GM18526 (cell line): ENCODE measurements around the gene CDR2.

Experiments used
- POLR2A ChIP-seq: IDR thresholded peaks from 3 replicates; pipeline ENCODE4 v1.6.1; 2011; ENCODE audit not compliant: insufficient read length; ENCODE audit errors: extremely low read depth

CDR2 gene

DNA sequence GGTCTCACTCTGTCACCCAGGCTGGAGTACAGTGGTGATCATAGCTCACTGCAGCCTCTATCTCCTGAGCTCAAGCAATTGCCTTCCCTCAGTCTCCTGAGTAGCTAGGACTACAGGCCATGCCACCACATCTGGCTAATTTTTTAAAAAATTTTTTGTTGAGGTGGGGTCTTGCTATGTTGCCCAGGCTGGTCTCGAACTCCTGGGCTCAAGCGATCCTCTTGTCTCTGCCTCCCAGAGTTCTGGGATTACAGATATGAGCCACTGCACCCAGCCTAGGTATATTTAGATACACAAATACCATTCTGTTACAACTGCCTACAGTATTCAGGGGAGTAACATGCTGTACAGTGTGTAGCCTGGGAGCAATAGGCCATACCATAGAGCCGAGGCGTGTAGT, 62.9 kb downstream of the CDR2 start:
- TF ChIP-seq POLR2A: no peak

DNA sequence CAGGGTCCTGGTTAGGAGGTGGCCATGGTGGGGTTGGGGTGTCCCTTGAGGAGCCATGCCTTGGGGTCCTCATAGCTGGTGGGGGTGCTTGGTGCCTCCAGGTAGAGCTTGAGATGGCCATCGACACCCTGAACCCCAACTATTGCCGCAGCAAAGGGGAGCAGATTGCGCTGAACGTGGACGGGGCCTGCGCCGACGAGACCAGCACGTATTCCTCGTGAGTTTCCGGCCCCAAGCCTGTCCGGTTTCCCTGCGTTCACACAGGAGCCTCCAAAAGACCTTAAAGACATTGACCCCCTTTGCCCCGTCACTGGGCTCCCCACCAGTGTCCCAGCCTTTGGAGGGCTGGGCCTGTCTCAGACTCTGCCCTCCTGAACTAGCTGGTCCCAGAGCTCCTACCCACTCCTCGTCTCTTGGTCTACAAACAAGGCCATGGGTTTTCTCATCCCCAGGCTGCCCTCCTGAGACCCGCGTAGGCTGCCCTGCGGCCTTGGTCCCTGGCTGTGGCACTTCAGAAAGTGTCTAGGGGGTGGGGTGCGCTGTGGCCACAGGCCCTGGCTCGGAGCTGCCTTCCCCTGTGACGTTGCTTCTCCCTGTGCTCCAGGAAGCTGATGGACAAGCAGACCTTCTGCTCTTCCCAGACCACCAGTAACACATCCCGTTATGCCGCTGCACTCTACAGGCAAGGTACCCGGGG, 65.4 kb downstream of the CDR2 start:
- no peak for TF ChIP-seq POLR2A

DNA sequence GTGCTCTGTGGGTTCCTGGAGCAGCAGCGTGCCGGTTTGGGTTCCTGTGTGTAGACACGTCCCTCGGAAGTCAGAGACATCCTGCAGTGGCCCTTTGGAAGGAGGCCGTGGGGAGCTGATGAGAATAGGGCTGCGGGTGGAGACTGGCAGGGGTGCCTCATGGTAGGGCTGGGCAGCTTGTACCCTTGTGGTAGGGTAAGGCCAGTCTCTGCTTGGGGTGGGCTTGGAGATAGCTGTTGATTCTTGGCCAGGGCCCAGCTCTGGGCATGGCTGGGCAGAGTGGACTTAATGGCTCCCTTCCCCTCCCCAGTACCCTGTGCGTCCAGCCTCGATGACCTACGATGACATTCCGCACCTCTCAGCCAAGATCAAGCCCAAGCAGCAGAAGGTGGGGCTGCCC, 66.6 kb downstream of the CDR2 start:
- no peak for TF ChIP-seq POLR2A

DNA sequence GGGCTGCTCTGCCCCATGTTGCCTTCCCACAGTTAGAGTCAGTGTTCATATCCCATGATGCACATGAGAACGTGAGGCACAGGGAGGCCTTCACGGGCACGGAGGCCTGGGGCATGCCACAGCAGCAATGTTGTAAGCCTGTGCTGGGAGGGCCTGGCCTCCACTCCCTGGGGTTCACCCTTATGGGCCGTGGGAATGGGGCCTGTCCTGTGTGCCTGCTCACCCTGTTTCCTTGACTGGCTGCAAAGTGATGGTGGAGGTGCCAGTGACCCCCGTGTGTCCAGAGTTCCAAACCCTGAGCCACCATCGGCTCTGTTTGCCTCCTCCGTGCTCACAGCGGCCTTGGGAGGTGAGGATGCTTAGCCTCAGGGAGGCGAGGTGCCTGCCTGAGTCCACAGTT, 67.6 kb downstream of the CDR2 start:
- TF ChIP-seq POLR2A: no peak

DNA sequence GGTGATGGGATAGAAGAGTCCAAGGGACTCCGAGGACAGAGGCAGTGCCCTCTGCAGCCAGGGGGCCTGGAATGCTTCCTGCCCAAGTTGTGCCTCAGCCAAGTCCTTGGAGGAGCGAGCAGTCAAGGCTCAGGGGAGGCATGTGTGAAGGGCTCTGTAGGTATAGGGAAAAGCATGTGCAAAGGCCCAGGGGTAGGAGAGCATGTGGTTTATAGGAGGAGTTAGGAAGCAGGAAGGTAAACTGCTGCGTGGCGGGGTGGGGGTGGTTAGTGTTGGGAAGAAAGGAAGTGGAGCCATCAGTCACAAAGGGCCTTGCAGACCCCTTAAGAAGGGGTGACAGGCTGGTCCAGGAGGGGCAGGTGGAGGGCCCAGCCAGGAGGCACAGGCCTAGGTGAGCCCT, 70.0 kb downstream of the CDR2 start:
- TF ChIP-seq POLR2A: no peak

DNA sequence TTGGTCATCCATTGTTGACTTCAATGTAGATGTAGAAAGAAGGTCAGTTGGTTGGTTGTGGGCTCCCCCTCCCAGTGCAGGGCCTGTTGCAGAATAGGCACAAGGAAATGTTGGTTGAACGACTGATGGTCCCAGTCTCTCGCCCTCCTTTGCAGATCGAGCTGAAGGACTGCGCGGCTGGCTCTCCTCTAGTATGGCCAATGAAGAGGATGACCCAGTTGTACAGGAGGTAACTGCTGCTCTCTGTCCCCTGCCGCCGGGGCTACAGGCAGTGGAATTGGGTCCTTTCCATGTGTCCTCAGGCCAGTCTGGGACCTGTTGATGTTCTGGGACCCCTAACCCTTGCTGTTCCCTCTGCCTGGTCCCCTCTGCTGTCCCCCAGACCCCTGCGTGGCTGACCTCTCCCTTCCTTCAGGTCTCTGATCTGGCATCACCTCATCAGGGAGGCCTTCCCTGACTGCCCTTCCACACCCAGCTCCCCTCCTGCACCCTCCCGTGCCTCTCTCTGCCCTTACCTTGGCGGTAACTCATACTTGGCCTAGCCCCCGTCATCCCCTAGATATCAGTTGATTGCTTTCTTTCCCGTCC, 71.5 kb downstream of the CDR2 start:
- TF ChIP-seq POLR2A: no peak

DNA sequence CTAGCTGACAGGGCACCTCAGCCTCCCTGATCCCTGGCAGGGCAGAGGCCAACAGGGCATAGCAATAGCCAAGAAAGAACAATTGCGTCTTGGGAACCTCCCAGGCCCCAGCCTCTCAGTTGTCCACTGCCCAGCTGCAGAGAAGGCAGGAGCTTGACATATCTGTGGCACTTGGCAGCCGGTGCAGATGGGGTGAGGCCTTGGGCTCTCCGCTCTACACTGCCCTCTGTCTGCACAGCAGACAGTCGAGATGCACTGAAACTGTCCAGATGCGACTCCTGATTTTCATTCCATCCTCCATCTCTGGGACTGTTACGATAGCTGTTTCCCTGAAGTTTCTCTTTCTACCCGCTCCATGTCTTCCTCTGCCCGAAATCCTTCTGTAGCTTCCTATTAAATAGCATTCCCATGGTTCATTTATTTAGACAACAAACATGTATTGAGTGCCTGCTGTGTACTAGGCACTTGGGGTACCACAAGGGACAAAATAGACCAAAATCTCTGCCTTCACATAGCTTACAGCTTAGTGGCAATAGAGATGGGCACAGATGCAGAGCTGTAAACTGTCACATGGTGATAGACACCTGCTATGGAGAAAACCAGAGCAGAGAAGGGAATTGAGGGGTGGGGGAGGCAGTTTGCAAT, 73.9 kb downstream of the CDR2 start:
- no peak for TF ChIP-seq POLR2A

DNA sequence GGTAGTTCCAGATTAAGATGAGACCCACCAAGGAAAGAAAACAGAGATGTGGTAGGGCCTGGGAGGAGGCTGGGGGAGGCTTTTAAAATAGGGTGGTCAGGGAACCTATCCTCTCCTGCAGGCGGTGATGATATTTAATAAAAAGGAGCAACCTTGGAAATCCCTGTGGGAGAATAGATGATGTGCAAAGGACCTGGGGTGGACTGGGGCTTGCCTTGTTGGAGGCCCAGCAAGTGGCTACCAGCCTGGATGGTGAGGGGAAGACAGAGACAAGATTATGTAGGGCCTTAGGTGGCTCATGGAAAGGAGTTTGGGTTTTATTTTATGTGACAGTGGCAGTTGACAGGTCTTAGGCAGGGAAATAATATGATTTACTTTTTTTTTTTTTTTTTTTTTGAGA, 75.4 kb downstream of the CDR2 start:
- no peak for TF ChIP-seq POLR2A

DNA sequence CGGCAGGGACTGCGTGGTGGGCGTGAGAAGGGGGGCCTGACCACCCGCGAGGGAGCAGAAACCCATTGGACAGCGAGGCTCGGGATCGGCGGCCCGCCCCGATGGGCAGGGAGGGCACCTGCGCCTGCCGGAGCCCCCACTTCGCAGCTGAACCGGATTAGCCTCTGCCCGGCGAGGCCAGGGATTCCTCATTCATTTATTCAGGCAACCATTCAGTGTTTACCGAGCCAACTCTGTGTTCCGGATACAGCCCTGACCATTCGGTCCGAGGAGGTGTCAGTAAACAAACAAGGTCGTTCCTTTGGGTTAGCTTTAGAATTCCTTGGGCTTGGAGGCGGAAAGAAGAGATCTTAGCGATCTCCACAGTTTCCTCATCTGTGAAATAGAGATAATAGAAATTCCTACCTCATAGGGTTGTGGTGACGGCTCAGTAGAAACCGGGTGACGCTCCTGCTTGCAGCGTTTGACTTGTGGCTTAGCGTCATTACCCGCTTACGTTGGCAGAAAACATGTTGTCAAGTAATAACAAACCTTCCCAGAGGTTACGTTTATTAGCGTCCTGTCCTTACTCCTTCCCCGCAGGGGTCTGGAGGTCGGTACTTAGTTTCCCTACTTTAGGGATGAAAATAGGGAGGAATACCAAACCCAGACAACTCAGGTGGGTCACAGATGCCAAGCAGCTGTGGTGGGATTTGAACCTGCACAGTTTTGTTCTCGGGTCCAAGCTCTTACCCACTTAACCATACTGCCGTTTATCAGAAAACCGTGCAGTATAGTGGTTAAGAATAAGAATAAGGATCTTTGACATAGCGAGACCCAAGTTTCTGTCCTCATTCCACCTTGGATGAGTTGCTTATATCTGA, 76.3 kb downstream of the CDR2 start:
- TF ChIP-seq POLR2A: peak; percentile 38

DNA sequence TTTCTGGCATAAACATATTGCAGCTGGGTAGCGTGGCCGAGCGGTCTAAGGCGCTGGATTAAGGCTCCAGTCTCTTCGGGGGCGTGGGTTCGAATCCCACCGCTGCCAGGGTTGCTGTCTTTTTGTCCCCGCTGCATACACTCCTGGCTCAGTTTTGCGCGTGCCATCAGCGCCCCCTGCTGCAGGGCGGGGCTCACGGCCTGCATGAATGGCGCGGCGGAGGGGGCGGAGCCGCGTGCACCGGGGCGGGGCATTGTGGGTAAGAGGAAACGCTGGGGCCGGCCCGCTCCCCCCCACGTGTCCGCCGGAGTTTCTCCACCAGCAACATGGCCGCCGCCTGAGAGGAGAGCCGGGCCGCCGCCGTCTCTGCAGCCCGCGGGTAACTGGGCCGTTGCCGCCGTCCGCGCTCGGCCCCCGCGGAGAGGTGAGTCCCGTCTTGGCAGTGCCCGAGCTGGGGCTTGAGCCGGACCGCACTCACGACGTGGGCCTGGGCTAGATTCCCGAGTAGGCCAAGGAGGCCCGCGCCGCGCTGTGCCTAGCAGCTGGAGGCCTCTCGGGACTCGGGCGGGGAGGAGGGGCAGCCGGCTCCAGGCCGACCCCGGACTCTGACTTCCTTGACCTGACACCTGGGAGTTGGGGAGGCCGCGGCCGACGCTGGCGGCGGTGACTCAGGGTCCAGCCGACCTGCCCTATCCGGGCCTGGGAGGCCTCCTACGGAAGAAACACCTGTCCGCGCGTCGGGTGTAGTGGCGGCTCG, 77.1 kb downstream of the CDR2 start, which contains the start of gene POLR3E:
Gene POLR3E, plus strand, starts transcription at position 296 of the 757 bp plus-strand sequence. CDS start 5,560 bp downstream, outside the sequence.
- TF ChIP-seq POLR2A: peak; percentile 63

DNA sequence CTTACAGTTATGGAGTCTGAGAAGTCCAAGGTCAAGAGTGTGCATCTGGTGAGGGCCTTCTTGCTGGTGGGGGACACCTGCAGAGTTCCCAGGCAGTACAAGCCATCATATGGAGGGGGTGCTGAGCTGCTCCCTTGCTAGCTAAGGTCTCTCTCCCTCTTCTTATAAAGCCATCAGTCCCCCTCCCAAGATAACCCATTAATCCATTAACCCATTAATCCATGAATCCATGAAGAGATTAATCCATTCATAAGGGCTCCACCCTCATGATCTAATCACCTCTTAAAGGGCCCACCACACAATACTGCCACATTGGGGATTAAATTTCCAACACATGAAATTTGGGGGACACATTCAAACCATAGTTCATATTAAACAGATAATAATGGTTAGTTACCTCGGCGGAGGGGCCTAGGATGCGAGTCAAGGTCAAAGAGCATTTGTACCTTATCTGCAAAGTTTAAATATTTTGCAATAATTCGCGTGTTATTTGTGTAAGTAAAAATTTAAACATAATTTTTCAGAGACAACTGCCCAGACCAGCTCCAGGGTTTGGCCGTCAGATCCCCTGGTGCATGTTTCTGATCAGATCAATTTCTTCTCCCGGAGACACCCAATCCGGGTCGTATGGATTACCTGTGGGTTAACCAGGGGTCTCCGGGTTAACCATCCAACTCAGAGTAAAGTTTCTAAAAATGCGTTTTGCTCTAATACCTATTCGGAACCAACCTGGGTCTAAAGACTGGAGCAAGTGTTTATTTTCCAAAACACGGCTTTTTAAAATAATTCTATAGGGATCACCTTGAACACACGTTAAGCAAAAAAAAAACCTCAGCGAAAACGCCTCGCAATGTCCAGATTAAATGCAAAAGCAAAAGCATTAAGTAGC, 78.0 kb downstream of the CDR2 start:
- TF ChIP-seq POLR2A: no peak
